Retina (tissue), 1 donor: ENCODE data around the gene BSCL2.
"Not testable (repeated sequence)": the region's sequence is repeated elsewhere in the genome, so short reads cannot be mapped to it uniquely, and the experiment has no call there.

Source experiments
- DNase-seq: peaks from one replicate; pipeline ENCODE4 v3.0.0-alpha.2; 2016

The BSCL2 gene

GRCh38 chr11:62707277-62707861 lies at the start of gene BSCL2, which contains the start of gene GNG3:
BSCL2 (minus strand) TSS chr11:62707424; CDS start chr11:62707195, 229 bp downstream.
GNG3 (plus strand) TSS chr11:62707676; CDS start chr11:62708296, 620 bp downstream.
- peak; percentile 91 for DNase-seq

DNA sequence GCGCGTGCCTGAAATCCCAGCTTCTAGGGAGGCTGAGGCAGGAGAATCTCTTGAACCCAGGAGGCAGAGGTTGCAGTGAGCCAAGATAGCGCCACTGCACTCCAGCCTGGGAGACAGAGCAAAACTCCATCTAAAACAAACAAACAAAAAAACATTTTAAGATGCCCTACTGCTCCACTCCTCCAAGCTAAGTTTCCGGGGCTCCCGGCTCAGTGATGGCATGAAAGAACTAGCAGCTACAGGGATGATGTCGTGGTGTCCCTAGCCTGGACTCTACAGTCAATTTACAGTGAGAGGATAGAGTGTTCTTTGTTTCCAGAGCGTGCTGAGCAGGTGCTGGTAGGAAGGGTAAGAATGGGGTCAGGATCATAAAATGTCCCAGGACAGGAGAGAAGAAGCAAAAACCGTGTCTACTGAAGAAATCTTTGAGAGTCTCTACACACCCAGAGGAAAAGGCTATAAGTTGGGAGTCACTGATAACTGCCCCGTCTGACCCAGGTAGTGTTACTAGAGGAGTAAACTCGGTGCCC lies 47.9 kb upstream of the BSCL2 start:
- DNase-seq, result no peak

GRCh38 chr11:62753736-62754603 lies 46.7 kb upstream of the BSCL2 start, which contains the start of gene ZBTB3:
ZBTB3 (minus strand) TSS chr11:62754160; CDS start chr11:62753664, 496 bp downstream.
- peak; percentile 100 for DNase-seq

DNA sequence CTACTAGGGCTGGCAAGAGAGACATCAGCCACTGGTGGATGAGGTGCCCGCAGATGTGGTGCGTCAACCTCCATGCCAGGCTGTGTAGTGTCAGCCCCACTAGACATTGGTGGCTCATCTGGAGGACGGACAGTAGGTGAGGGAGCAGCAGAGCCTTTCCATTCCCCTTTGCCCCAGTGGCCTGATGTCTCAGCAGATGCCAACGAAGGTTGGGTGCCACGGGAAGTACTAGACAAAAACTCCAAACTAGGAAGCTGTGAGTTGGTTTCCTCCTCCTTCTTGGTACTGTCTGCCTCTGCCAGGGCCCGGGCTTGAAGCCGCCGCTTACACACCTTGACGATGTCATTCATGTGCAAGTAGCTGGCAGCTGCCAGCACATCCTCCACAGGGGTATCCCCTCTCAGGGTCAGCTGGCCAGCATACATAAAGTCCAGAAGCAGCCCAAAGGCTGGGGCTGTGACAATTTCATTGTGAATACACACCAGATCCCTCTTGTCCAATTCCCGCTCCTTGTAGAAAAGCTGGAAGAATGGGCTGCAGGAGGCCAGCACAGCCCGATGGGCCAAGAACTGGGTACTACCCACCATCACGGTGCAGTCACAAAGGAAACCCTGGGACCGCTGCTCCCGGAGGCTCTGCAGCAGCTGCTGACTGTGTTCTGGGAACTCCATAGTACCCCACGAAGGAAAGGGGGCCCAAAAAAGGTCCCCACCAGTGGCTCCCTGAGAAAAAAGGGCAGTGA lies 45.9 kb upstream of the BSCL2 start:
- no peak for DNase-seq

DNA sequence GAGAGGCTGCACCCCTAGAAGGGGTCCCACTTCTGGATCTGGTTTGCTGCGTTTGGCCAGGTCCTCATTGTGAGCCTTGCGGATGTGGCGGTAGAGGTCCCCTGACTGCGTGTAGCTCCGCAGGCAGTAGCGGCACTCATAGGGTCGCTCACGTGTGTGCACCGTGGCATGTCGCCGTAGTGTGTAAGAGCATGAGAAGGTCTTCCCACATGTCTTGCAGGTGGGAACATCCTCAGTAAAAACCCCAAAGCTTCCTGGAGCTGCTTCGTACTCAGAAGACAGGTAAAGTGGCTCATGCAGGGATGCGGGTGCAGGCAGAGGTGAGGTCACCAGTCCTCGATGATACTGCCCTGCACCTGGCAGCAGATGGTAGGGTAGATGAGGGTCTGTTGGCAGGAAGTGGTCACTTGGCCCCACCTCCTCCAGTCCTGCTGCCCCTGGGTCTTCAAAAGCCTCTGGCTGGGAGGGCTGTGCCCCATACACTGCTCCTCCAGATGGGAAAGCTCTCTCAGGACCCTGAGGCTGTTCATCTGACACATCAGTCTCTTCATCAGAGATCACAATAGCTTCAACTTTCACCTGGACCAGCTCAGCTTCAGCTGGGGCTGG lies 45.1 kb upstream of the BSCL2 start:
- no peak for DNase-seq

DNA sequence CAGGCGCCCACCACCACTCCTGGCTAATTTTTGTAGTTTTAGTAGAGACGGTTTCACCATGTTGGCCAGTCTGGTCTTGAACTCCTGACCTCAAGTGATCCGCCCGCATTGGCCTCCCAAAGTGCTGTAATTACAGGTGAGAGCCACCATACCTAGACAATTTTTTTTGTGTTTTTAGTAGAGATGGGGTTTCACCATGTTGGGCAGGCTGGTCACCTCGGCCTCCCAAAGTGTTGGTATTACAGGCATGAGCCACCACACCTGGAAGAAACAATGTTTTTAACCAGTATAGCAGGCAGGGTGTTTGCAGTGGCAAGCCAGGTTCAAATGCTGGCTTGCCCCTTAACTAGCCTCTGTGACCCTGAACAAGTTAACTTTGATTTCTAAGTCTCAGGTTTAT lies 42.7 kb upstream of the BSCL2 start:
- not testable (repeated sequence) for DNase-seq

DNA sequence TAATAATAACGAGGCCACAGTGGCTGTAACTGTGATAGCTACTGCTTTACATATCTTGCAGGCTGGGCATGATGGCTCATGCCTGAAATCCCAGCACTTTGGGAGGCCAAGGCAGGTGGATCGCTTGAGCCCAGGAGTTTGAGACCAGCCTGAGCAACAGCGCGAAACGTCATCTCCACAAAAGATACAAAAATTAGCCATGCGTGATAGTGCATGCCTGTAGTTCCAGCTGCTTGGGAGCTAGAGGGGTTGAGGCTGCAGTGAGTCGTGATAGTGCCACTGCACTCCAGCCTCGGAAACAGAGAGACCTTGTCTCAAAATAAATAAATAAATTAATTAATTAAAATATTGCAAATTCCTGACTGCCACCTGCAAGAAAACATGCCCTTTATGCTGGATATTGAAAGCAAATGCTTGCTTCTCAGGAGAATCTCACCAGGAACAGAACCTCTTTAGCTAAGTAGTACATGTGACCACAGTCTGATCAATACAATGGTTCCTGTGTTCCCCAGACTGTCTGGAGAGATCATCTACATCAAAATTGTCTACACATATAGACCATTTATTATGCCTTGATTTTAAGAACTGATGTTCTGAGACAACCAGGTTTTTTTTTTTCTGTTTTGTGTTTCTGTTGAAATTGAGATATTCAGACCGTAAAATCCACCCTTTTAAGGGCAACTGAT lies 40.4 kb upstream of the BSCL2 start:
- DNase-seq, result peak; percentile 48

- DNase-seq, result no peak
These were observed 30.0 kb upstream of the BSCL2 start for GRCh38 chr11:62737196-62737595.

DNA sequence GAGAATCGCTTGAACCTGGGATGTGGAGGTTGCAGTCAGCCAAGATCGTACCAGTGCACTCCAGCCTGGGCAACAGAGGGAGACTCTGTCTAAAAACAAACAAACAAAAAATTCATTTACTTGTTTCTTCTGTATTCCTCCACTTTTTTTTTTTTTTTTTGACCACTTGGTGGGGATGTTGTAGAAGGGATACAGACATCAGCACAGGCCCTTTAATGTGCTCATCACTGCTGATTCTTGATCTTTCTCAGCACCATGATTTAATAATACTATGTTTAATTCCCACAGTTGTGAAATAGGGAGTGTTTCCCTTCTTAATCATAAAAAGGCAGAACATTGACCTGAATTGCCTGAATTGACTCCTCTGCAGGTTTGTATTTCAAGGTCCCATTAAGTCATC lies 25.6 kb upstream of the BSCL2 start:
- DNase-seq, result no peak

- not testable (repeated sequence) for DNase-seq
These were observed 22.9 kb upstream of the BSCL2 start for GRCh38 chr11:62730076-62730475.

- peak; percentile 95 for DNase-seq
These were observed 21.2 kb upstream of the BSCL2 start, which contains the start of gene TTC9C for GRCh38 chr11:62728171-62728988. TTC9C (plus strand) TSS chr11:62728486; CDS start chr11:62728849, 363 bp downstream.

- DNase-seq, result peak; percentile 99
These were observed 20.6 kb upstream of the BSCL2 start for GRCh38 chr11:62727872-62728170.

DNA sequence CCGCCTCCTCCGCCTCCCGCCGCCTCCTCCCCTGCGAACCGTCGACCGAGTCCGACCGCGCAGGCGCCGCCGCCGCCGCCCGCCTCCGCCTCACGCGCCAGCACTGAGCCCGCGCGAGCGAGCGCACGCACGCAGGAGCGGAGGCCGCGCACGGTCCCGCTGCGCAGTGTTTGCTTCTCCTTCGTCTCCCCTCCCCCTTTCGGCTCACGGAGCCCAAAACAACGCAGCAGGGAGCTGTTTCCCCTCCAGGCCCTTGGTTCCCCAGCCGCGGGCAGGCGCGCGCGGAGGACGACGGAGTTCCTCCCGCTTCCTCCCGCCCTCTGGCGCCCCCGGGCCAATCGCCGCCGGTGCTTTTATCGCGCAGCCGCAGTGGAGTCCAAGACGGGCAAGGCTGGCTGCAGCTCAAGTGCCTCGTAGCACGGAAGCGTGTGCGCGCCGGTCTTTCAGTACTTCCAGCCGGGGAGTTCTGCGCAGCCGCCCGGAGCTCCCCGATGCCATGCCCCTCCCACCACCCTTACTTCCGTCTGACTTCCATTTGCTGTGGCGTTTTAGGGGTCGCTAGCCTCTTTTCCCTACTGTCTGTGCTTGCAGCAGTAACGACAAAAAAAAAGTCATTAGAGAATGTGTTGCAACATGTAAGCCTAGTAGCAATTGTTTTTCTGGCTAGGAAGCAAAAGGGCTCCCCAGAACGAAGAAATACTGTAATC lies 20.1 kb upstream of the BSCL2 start, which contains the start of gene HNRNPUL2:
TSS of gene HNRNPUL2 (minus strand) at position 293 of the 707 bp plus-strand sequence. CDS start 301 bp downstream, outside the sequence.
- peak; percentile 99 for DNase-seq

DNA sequence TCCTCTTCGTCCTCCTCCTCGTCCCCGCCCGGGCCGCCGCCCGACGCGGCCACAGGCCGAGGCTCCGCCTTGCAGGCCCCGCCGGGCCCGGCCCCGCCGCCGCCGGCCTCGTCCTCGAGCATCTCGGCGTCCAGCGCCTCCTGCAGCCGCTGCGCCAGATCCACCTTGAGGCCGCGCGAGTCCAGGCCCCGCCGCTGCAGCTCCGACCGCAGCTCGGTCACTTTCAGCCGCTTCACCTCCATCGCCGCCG lies 19.6 kb upstream of the BSCL2 start:
- no peak for DNase-seq

GRCh38 chr11:62726156-62726914 lies 19.1 kb upstream of the BSCL2 start:
- no peak for DNase-seq

GRCh38 chr11:62725646-62726045 lies 18.4 kb upstream of the BSCL2 start:
- DNase-seq, result no peak

DNA sequence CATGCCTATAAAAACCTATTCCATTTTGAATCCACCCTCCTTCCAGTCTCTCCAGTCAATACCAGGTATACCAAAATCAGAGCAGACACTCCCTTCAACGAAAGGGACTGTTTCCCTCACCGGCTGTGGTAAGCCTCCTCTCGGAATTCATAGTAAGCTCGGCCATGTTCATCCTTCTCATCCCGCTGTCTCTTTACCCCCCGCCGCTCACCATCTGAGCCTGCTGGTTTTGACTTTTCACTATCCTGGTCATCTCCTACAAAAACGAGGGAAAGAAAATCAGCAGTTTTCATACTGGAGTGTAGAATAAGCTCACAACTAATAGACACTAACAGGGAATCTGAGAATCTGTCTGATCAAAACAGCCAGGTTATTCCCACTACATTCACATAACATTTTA lies 16.9 kb upstream of the BSCL2 start:
- no peak for DNase-seq

DNA sequence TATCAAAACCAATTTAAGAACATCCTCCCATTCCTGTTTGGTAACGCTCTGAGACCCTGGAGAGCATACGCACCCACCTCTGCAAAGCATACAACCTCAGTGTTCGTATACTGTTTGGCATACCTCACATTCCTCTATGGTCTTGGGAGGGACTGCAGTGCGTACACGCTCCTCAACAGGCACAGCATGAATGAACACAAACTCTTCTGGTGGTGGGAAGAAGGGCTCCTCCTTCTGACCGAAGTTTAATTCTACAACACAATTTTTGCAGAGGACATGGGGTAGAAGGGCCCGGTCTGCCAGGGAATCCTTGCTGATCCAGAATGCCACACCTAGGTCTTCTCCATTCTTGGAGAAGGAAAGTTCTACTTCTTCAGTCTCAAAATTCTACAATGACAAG lies 14.8 kb upstream of the BSCL2 start:
- DNase-seq, result no peak

DNA sequence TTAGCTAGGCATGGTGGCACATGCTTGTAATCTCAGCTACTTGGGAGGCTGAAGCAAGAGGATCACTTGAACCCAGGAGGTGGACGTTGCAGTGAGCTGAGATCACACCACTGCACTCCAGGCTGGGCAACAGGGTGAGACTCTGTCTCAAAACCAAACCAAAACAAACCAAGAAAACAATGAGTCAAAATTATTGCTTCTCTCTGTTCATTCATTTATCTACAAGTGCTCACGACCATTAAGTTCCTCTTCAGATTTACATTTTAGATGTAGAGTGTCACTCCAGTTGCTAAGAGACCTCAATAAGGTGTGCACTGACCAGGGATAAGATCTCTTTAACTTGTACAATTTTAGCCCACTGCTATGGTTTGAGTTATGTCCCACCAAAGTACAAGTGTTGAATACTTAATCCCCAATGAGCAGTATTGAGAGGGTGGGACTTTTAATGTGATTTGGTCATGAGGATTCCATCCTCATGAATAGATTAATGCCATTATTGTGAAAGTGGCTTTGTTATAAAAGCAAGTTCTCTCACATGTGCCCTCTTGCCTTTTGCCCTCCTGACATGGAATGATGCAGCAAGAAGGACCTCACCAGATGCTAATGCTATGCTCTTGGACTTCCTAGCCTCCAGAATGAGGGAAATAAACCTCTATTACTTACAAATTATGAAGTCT lies 12.2 kb upstream of the BSCL2 start:
- DNase-seq, result no peak
